WTC11 (cell line): Measurements from ENCODE around the gene PPP4C. TPM values are rescaled to one million over a fixed set of nuclear protein-coding genes. Genes with fewer than 3 reads are reported as not detected.
A peak's percentile ranks its signal among the peaks of the same experiment; 100 is the strongest.
"Not testable (repeated sequence)": the region's sequence is repeated elsewhere in the genome, so short reads cannot be mapped to it uniquely, and the experiment has no call there.

Source experiments
- ATAC-seq: fragments of 200-7000 bp; cut with Tn5 transposase; 2 replicates; pipeline ENCODE4 v1.10.0; 2021; ENCODE audit warnings: mild to moderate bottlenecking, moderate library complexity
- CTCF ChIA-PET: fragments of 300-600 bp; sonication (Branson Sonifier 250); formaldehyde crosslinking; loops from one replicate; lab custom pipeline; 2021; ENCODE audit warnings: antibody characterized with exemption; lab: Charles Lee
- POLR2A ChIA-PET: fragments of 350-600 bp; sonication (Branson Sonifier 250); formaldehyde crosslinking; loops from one replicate; lab custom pipeline; 2021; ENCODE audit warnings: antibody characterized with exemption; lab: Charles Lee
- DNase-seq: peaks from one replicate; pipeline ENCODE4 v3.0.0; 2021; ENCODE audit warnings: low spot score
- H3K27ac Mint-ChIP-seq: 2 replicates; pipeline ENCODE4 v1.8.0; 2021; ENCODE audit warnings: mixed read lengths
- H3K27me3 Mint-ChIP-seq: 2 replicates; pipeline ENCODE4 v1.8.0; 2021; ENCODE audit warnings: low read depth, mild to moderate bottlenecking, moderate library complexity, mixed read lengths
- H3K36me3 Mint-ChIP-seq: 2 replicates; pipeline ENCODE4 v1.8.0; 2021; ENCODE audit warnings: mixed read lengths
- H3K4me1 Mint-ChIP-seq: 2 replicates; pipeline ENCODE4 v1.8.0; 2022; ENCODE audit warnings: mixed read lengths
- H3K4me3 Mint-ChIP-seq: 2 replicates; pipeline ENCODE4 v1.8.0; 2021; ENCODE audit warnings: mild to moderate bottlenecking, moderate library complexity, mixed read lengths
- H3K9me3 Mint-ChIP-seq: 2 replicates; pipeline ENCODE4 v1.8.0; 2021; ENCODE audit warnings: mixed read lengths
- CREM ChIP-seq: sonication (generic); formaldehyde crosslinking; IDR thresholded peaks from 2 replicates; pipeline ENCODE4 v1.8.1; 2022; ENCODE audit warnings: mild to moderate bottlenecking, missing genetic modification reagents, moderate library complexity
- E2F4 ChIP-seq: sonication (generic); formaldehyde crosslinking; IDR thresholded peaks from 2 replicates; pipeline ENCODE4 v1.8.1; 2022; ENCODE audit warnings: low read depth, mild to moderate bottlenecking, moderate library complexity, missing genetic modification reagents, borderline replicate concordance
- ELF4 ChIP-seq: sonication (generic); formaldehyde crosslinking; IDR thresholded peaks from 2 replicates; pipeline ENCODE4 v1.8.1; 2022; ENCODE audit warnings: low read depth, mild to moderate bottlenecking, moderate library complexity, missing genetic modification reagents
- ESRRA ChIP-seq: sonication (generic); formaldehyde crosslinking; IDR thresholded peaks from 2 replicates; pipeline ENCODE4 v1.8.1; 2022; ENCODE audit warnings: mild to moderate bottlenecking, missing genetic modification reagents, borderline replicate concordance
- FOXP1 ChIP-seq: sonication (generic); formaldehyde crosslinking; IDR thresholded peaks from 2 replicates; pipeline ENCODE4 v1.8.0; 2022; ENCODE audit warnings: missing genetic modification reagents, mild to moderate bottlenecking, moderate library complexity, borderline replicate concordance
- GRHL2 ChIP-seq: fragments of 250-450 bp; sonication (Bioruptor Pico); IDR thresholded peaks from 2 replicates; pipeline ENCODE4 v1.8.0; 2022; ENCODE audit warnings: mild to moderate bottlenecking, moderate library complexity; ENCODE audit not compliant: insufficient replicate concordance, severe bottlenecking
- GTF2I ChIP-seq: fragments of 250-450 bp; sonication (Bioruptor Pico); conservative IDR thresholded peaks from 2 replicates; pipeline ENCODE4 v1.4.0; 2021; ENCODE audit warnings: mild to moderate bottlenecking
- MXD4 ChIP-seq: fragments of 250-450 bp; sonication (Bioruptor Pico); IDR thresholded peaks from 2 replicates; pipeline ENCODE4 v1.8.0; 2021; ENCODE audit warnings: mild to moderate bottlenecking, moderate library complexity, borderline replicate concordance
- NR2C2 ChIP-seq: sonication (generic); formaldehyde crosslinking; IDR thresholded peaks from 2 replicates; pipeline ENCODE4 v1.8.0; 2022; ENCODE audit warnings: mild to moderate bottlenecking, missing genetic modification reagents
- PRRX2 ChIP-seq: fragments of 250-450 bp; sonication (Bioruptor Pico); IDR thresholded peaks from 2 replicates; pipeline ENCODE4 v1.8.0; 2021; ENCODE audit warnings: mild to moderate bottlenecking
- TCF7 ChIP-seq: sonication (generic); formaldehyde crosslinking; IDR thresholded peaks from 2 replicates; pipeline ENCODE4 v1.8.0; 2022; ENCODE audit warnings: mild to moderate bottlenecking, low read depth, missing genetic modification reagents, moderate library complexity
- ZBTB21 ChIP-seq: sonication (generic); formaldehyde crosslinking; IDR thresholded peaks from 2 replicates; pipeline ENCODE4 v1.8.1; 2023; ENCODE audit warnings: mild to moderate bottlenecking, missing genetic modification reagents, borderline replicate concordance
- ZBTB43 ChIP-seq: sonication (generic); formaldehyde crosslinking; IDR thresholded peaks from 2 replicates; pipeline ENCODE4 v1.8.1; 2023; ENCODE audit warnings: mild to moderate bottlenecking, missing genetic modification reagents
- ZNF121 ChIP-seq: sonication (generic); formaldehyde crosslinking; IDR thresholded peaks from 2 replicates; pipeline ENCODE4 v1.8.0; 2023; ENCODE audit warnings: missing genetic modification reagents
- ZNF138 ChIP-seq: sonication (generic); formaldehyde crosslinking; conservative IDR thresholded peaks from 2 replicates; pipeline ENCODE4 v1.8.1; 2022; ENCODE audit warnings: mild to moderate bottlenecking, moderate library complexity, missing genetic modification reagents
- ZNF263 ChIP-seq: sonication (generic); formaldehyde crosslinking; IDR thresholded peaks from 2 replicates; pipeline ENCODE4 v1.8.1; 2022; ENCODE audit warnings: low read depth, mild to moderate bottlenecking, moderate library complexity, missing genetic modification reagents
- total RNA-seq: library from RNA; stranded (reverse); gene quantifications from 3 replicates; pipeline ENCODE4 v1.2.3, GENCODE V29; 2021
- TF ChIP-seq, protein P1 (sequence below): fragments of 250-450 bp; sonication (Bioruptor Pico); IDR thresholded peaks from 2 replicates; pipeline ENCODE4 v2.1.2; 2022; ENCODE audit warnings: mild to moderate bottlenecking, moderate library complexity
- TF ChIP-seq, protein P2 (sequence below): fragments of 250-450 bp; sonication (Bioruptor Pico); IDR thresholded peaks from 2 replicates; pipeline ENCODE4 v1.9.0; 2021; ENCODE audit warnings: mild to moderate bottlenecking, borderline replicate concordance
- TF ChIP-seq, protein P3 (sequence below): fragments of 200-600 bp; IDR thresholded peaks from 2 replicates; pipeline ENCODE4 v1.8.0; 2022; ENCODE audit warnings: antibody characterized with exemption

PPP4C gene
- total RNA-seq, 1 experiment from 2014 or later = 164 TPM

DNA sequence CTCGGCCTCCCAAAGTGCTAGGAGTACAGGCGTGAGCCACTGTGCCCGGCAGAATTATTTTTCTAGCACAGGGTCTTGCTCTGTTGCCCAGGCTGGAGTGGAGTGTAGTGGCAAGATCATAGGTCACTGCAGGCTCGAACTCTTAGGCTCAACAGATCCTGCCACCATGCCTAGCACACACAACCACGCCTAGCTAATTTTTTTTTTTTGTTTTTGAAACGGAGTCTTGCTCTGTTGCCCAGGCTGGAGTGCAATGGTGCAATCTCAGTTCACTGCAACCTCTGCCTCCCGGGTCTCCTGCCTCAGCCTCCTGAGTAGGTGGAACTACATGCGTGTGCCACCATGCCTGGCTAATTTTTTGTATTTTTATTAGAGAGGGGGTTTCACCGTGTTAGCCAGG, 49.9 kb downstream of the PPP4C start:
- DNase-seq, H3K36me3 Mint-ChIP-seq, POLR2A ChIA-PET, H3K9me3 Mint-ChIP-seq, ATAC-seq, H3K4me3 Mint-ChIP-seq, H3K4me1 Mint-ChIP-seq, H3K27ac Mint-ChIP-seq: not testable (repeated sequence)
- CTCF ChIA-PET = interaction anchor here (1.5 to 4.3 kb wide), 2 partner anchors 13 to 284 kb away, joined by 4 to 40 read pairs; partner anchors contain the start of gene GDPD3
- peak; percentile 64; the same call in 1 of the 2 replicates for TF ChIP-seq ZNF121 (CRISPR knock-in tag)
- peaks cover 31% of the 10 kb centered on the region for H3K27me3 Mint-ChIP-seq

DNA sequence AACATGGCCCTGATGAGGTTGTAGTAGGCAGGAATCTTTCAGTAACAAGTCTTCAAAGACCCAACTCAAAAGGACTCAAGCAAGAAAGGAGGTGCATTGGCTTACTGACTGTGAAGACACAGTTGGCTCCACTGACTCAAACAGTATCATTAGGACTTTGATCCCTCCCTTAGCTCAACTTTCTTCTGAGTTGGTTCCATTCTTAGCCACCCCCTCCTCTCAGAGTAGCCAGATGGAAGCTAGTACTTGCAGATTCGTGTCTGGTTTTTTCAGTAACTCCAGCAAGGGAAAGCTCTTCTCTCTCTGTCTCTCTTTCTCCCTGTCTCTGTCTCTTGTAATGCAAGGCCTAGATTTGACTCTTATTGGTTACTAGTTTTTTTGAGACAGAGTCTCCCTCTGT, 52.2 kb downstream of the PPP4C start:
- no peaks in the 10 kb centered on the region for H3K4me1 Mint-ChIP-seq
- DNase-seq (no peak), ATAC-seq (no peak)
- H3K36me3 Mint-ChIP-seq = no peaks in the 10 kb centered on the region
- TF ChIP-seq PRRX2 (CRISPR knock-in tag) = no peak
- TF ChIP-seq, protein P1, sequence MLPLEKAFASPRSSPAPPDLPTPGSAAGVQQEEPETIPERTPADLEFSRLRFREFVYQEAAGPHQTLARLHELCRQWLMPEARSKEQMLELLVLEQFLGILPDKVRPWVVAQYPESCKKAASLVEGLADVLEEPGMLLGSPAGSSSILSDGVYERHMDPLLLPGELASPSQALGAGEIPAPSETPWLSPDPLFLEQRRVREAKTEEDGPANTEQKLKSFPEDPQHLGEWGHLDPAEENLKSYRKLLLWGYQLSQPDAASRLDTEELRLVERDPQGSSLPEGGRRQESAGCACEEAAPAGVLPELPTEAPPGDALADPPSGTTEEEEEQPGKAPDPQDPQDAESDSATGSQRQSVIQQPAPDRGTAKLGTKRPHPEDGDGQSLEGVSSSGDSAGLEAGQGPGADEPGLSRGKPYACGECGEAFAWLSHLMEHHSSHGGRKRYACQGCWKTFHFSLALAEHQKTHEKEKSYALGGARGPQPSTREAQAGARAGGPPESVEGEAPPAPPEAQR (CRISPR knock-in tag) = no peak
- TF ChIP-seq, protein P2, sequence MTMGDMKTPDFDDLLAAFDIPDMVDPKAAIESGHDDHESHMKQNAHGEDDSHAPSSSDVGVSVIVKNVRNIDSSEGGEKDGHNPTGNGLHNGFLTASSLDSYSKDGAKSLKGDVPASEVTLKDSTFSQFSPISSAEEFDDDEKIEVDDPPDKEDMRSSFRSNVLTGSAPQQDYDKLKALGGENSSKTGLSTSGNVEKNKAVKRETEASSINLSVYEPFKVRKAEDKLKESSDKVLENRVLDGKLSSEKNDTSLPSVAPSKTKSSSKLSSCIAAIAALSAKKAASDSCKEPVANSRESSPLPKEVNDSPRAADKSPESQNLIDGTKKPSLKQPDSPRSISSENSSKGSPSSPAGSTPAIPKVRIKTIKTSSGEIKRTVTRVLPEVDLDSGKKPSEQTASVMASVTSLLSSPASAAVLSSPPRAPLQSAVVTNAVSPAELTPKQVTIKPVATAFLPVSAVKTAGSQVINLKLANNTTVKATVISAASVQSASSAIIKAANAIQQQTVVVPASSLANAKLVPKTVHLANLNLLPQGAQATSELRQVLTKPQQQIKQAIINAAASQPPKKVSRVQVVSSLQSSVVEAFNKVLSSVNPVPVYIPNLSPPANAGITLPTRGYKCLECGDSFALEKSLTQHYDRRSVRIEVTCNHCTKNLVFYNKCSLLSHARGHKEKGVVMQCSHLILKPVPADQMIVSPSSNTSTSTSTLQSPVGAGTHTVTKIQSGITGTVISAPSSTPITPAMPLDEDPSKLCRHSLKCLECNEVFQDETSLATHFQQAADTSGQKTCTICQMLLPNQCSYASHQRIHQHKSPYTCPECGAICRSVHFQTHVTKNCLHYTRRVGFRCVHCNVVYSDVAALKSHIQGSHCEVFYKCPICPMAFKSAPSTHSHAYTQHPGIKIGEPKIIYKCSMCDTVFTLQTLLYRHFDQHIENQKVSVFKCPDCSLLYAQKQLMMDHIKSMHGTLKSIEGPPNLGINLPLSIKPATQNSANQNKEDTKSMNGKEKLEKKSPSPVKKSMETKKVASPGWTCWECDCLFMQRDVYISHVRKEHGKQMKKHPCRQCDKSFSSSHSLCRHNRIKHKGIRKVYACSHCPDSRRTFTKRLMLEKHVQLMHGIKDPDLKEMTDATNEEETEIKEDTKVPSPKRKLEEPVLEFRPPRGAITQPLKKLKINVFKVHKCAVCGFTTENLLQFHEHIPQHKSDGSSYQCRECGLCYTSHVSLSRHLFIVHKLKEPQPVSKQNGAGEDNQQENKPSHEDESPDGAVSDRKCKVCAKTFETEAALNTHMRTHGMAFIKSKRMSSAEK (CRISPR knock-in tag) = no peak
- no peak for TF ChIP-seq TCF7
- no peak for TF ChIP-seq CREM
- no peak for TF ChIP-seq ZNF138 (CRISPR knock-in tag)
- no peak for TF ChIP-seq GRHL2
- TF ChIP-seq ZNF263 (CRISPR knock-in tag) = no peak
- CTCF ChIA-PET = interaction anchor here (1.3 kb wide), 1 partner anchor 16 kb away, joined by 7 read pairs; no protein-coding TSS in a partner anchor
- POLR2A ChIA-PET = no interaction called here
- no peak overlapping the region for H3K4me3 Mint-ChIP-seq
- H3K27ac Mint-ChIP-seq = no peak overlapping the region
- peaks cover 35% of the 10 kb centered on the region for H3K27me3 Mint-ChIP-seq
- no peaks in the 10 kb centered on the region for H3K9me3 Mint-ChIP-seq

DNA sequence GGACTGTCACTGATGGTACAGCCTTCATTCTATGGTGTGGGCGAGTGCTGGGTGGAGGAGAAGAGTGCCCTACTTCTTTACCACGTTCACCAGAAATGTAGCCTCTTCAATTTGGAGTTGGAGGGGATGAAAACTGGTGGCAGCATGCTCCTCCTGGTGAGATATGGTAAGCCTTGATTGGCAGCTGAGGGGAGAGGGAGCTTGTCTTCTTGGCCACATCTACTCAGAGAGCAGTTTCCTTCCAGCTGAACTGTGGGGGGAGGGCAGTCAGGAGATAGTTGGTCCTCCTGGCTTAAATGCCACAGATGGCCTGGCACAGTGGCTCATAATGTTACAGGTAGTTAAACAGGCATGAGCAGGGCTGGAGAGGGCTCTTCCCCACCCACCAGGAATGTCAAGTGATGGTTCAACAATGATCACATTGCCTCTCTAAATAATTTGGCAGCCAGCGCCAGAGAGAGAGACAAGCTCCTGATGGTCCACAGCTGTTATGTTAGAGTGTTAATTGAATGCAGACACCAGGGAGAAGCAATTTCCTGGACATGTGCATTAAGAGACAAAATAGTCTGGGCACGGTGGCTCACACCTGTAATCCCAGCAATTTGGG, 56.2 kb downstream of the PPP4C start:
- H3K4me1 Mint-ChIP-seq = no peaks in the 10 kb centered on the region
- H3K36me3 Mint-ChIP-seq = no peaks in the 10 kb centered on the region
- H3K27me3 Mint-ChIP-seq = peaks cover 31% of the 10 kb centered on the region
- DNase-seq = no peak
- no peak for ATAC-seq
- ChIA-PET CTCF (interaction anchor here (0.5 to 1.6 kb wide), 3 partner anchors 20 to 48 kb away, joined by 3 to 4 read pairs (median 4); no protein-coding TSS in a partner anchor), POLR2A (no interaction called here)
- H3K27ac Mint-ChIP-seq = no peak overlapping the region
- H3K9me3 Mint-ChIP-seq = no peaks in the 10 kb centered on the region
- H3K4me3 Mint-ChIP-seq = no peak overlapping the region
- TF ChIP-seq NR2C2 (CRISPR knock-in tag) (no peak), ZBTB43 (CRISPR knock-in tag) (no peak), GRHL2 (no peak), ELF4 (CRISPR knock-in tag) (no peak), FOXP1 (CRISPR knock-in tag) (no peak), ESRRA (CRISPR knock-in tag) (no peak), MXD4 (CRISPR knock-in tag) (no peak), E2F4 (CRISPR knock-in tag) (no peak), ZBTB21 (CRISPR knock-in tag) (no peak), GTF2I (CRISPR knock-in tag) (no peak)
- TF ChIP-seq, protein P1 (CRISPR knock-in tag) = no peak
- TF ChIP-seq, protein P3, sequence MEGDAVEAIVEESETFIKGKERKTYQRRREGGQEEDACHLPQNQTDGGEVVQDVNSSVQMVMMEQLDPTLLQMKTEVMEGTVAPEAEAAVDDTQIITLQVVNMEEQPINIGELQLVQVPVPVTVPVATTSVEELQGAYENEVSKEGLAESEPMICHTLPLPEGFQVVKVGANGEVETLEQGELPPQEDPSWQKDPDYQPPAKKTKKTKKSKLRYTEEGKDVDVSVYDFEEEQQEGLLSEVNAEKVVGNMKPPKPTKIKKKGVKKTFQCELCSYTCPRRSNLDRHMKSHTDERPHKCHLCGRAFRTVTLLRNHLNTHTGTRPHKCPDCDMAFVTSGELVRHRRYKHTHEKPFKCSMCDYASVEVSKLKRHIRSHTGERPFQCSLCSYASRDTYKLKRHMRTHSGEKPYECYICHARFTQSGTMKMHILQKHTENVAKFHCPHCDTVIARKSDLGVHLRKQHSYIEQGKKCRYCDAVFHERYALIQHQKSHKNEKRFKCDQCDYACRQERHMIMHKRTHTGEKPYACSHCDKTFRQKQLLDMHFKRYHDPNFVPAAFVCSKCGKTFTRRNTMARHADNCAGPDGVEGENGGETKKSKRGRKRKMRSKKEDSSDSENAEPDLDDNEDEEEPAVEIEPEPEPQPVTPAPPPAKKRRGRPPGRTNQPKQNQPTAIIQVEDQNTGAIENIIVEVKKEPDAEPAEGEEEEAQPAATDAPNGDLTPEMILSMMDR = no peak
